NCI-H524 (cell line): ENCODE results near the gene FMN2.

ENCODE experiments used
- DNase-seq, 2 experiments: peaks; one replicate each; lab custom pipeline; 2025; lab: John Stamatoyannopoulos, UW

FMN2 gene

DNA sequence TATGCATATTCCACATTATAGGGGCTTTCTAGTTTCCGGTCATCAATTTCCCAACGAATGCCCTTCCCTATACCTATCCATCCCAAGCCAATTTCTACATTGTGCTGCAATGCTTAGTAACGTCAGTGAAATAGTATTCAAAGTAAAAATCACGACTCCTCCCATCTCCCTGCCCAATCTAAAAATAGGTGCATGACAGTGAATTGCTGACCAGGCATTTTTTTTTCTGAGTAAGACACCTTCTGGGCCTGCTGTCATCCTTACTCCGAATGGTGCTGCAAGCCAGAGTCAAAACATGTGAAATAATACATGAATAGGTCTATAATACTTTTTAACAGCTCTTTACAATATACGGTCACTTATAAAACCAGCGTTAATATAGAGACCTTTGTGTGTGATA lies 400.1 kb downstream of the FMN2 start:
- no peak for DNase-seq

DNA sequence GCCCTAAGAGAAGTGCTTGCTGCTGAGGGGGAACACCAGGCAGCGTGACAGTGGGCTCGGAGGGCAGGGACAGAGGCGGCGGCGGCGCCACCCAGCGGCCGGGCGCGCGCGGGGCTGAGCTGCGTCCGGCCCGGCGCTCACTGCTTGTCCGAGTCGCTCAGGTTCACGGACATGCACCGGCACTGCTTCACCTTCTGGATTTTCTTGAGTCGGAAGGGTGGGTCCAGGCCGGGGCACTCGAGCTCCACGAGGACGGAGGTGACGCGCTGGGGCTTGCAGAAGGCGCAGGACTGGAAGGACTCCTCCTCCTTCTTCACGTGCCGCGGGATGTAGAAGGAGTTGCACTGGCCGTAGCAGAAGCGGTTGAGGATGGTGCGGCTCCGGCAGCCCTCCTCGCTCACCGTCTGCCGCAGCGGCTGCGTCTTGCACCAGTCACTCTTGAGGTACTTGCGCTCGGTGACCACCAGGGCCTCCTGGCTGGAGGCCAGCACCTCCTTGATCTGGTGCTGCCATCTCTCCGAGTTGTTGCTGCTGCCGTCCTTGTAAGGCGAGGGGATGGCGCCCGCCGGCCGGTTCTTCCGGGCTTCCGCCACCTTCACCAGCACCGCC lies 401.3 kb downstream of the FMN2 start:
- DNase-seq = no peak

DNA sequence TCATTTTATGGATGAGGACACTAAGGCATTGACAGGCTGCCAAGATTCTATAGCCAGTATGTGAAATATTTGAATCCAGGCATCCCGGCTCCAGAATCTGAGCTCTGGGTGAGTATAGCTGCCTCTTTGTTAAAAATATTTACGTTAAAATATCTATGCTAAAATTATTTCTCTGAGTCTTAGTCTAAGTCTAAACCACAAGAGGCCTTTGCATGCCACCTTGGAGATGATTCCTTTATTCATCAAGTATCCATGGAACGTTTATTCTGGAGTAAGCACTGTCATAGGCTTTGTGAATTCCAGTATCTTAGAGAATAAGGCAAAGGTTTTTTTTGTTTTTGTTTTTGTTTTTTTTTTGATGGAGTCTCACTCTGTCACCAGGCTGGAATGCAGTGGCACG lies 403.9 kb downstream of the FMN2 start:
- DNase-seq = no peak

DNA sequence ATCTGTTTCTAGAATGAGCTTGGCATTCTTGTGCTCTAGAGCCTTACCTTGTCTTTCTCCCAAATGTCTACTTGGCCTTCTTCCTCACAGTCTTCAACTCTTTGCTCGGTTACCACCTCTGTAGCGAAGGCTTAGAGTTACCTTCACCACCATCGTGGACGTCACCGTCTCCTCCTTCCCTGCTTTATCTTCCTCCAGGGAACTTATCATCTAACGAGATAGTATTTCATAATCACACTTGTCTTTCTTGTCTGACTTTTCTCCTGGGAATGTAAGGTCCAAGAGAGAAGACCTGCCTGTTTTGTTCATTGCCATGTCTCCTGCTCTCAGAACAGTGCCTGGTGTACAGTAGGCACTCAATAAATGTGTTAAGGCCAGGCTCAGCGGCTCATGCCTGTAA lies 404.7 kb downstream of the FMN2 start:
- DNase-seq = no peak

DNA sequence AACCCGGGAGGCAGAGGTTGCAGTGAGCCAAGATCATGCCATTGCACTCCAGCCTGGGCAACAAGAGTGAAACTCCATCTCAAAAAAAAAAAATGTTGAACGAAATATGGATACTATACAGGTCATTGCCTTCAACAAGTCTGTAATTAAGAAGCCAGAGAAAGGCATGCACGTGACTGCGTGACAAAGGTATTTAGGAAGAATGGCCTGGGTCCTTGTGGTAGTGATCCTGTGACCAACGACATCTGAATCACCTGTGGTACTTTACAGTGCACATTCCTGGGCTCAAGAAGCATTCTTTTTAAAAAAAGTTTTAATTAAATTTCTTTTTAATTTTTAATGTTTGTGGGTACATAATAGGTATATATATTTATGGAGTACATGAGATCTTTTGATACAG lies 405.3 kb downstream of the FMN2 start:
- no peak for DNase-seq

DNA sequence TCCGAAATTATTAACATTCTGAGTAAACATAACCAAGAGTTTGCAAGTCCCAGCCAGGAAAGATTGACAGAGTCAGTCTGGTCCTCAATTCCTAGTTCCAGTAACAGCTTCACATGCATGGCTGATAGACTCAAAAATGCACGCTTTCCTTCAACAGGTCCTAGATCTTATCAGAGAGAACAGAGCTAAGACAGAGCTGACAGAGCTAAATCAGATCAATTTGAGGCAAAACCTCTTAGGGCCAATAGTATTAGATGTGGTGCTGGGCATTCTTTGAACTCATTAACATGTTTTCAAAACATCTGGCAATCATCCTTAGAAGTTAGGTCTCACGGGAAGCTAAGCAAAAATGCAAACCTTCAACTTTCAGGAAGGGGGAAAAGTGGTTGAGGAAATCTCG lies 406.2 kb downstream of the FMN2 start:
- DNase-seq = no peak

DNA sequence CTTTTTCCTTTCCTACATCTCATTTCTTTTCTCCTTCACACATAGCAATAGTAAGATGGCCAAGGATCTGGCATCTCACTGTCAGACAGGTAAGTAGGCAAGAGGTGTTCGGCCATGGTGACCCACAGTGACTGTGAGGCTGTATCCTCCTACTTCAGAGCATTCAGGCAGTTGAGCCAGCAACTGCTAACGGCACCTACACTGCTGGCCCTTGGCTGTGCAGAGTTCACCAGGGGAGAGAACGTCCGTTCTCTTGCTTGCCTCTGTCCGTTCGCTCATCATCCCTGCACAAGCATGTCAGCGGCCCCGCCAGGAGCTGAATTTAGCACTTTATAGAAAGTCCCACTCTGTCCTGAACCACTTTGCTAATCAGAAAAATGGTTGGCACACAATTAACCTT lies 406.7 kb downstream of the FMN2 start:
- DNase-seq = no peak

DNA sequence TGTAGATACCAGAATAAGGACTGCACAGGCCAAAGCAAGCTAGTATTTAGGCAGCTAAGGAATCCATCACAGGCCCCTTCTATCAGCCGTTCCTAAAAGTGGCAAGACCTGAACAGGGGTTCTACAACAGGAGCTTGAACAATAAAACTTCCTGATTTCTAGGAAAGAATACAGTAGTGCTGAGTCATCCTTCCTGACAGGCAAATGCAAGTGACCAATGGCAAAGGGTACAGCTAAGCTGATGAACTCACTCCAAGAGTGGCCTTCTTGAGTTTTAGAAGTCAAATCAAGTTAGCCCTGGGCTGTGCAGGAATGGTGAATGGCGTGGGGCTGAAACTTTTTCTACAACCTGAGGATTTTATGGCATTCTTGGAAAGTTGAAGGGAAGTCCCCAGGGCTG lies 407.3 kb downstream of the FMN2 start:
- DNase-seq = no peak

DNA sequence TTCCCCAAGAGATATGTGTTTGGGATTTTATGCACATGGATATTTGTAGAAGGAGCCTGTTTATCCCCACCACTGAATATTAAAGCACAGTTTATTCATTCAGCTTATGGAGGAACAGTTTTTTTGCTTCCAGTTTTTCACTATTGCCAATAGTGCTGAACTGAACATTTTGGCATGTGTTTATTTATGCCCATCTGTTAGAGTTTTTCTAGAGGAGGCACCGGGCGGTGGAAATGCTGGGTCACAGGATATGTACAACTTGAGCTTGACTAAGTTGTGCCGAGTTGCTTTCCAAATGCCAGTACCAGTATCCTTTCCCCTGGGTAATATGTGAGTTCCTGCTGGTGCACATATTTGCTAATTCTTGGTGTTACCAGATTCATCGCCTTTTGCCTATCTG lies 409.0 kb downstream of the FMN2 start:
- DNase-seq = no peak

DNA sequence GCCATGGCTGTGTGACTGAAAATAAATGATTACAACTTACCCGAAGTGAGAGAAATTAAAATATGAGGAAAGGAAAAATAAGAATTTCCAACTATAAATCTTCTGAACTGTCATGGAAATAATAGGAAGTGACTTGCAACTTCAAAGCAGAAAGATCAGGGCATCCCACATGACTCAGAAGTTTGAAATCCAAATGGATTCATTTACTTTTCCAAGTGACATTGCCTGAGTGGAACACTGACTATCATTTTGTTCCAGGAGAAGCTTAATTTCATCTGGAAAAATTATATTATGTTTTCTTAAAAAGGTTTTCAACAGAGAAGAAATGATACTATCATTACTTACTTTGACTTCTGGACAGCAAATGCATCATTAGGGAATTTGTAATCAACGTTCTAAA lies 409.4 kb downstream of the FMN2 start:
- no peak for DNase-seq

DNA sequence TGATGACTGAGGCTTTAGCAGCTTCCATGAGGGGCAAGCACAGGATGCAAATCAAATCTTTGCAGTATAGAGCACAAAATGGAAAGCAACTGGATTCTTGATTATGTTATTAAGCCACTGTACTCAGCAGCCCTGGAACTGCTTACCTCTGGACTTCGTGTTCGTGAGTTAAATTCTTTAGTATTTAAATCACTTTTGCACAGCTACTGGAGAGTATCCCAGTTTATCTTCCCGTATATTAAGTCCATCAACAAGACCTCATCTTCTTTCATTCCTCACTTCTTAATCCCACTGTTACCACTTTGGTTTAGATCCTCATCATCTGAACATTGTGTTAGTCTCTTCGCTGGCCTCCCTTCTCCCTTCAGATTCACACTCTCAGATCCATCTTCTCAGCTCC lies 411.4 kb downstream of the FMN2 start:
- DNase-seq = no peak

DNA sequence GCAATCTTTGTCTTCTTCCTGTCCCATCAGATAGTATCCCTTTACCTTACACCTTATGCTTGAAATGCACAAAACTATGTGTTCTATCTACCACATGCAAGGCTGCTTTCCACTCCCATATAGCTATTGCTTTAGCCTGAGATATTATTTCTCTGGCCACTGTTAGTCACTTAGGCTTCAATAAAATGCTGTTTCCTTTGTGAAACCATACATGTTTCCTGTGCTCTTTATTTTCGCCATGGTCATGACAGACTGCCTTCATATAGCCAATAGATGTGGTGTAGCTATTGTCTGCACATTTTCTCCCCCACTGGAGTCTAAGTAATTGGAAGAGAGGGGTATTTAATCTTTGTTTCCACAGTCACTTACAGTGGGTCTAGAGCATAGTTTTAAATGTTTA lies 411.9 kb downstream of the FMN2 start:
- DNase-seq = no peak

DNA sequence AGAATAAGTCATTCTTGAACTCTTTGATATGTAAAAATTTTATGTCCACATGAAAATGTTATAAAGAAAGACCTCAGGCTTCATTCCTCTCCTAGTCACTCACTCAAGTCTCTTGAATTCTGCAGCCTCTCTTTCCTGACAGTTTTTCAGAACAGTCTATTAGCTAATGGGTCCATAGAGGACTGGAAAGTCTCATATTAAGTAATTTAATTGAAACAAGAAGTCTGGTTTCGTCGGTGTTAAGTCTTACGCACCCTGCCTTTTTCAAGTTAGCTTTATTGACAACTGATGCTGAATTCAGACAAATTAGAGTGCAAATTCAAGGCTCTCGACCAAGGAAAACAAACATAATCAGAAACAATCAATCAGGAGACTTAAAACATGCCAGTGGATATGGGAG lies 414.5 kb downstream of the FMN2 start:
- no peak for DNase-seq

DNA sequence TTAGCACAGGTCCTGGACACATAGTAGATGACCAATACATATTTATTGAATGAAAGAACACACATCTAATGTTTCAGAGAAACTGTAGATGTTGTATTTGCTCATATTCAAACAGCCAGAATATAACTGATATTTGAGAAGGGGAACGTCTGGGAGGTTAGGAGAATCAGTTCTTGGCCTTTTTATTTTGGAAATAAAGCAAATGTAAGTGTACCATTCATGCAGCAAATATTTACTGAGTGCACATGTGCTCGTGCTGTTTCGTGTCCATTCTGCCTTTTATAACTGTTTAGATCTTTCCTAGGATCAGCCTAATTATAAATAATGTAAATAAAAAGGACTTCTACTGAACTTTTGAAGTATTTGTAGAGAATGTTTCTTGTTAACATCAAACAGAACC lies 416.5 kb downstream of the FMN2 start:
- DNase-seq = no peak

DNA sequence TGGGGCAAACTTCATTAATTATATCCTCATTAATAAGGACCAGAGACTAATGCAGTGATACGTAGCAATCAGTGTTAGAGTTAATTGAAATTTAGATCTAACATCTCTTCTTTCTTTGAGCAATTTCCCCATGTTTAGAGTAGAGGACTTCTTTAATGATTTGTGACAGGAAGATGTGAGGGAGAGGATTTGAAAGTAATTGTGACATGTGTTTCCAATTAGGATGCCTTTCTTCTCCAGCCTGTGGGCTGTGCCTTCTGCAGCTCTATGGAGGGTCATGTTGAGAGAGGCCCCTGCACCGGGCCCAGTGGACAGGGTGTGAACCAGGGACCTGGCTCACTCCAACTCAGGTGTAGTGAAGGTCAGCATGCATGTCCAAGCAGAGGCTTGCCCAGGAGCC lies 417.3 kb downstream of the FMN2 start:
- DNase-seq = no peak

DNA sequence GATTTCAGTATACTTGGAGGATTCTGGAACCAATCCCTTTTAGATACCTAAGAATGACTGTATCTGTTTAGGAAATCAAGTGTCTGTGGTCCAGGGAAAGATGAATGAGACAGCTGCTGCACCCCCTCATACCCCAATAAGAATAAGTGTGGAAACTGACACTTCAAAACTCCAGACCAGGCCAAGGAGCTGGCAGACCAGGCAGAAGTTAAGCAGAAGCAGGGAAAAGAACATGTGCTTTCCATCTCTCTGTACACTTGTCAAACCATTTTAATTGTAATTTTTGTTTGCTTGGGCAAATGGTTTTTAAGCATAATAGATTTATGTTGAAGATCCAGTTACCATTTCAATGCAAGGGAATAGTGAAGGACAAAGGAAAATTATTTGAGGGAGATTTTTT lies 420.1 kb downstream of the FMN2 start:
- no peak for DNase-seq

DNA sequence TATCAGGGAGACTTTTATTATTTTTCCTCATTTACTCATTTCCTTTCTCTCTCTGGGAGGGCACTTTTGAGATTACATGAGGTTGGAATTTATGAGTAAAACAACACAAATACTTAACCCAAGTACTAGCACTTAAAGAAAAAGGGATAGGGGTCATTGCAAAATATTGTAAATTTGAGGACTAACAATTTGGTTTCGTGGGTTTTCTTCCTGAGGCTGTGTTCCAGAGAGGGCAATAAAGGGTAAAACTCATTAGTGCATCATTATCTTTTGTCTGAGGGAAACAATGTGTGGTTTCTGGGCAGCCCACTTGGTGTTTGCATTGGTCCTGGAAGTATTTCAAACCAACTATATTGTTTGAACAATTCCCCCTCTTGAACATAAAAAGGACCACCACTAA lies 423.8 kb downstream of the FMN2 start:
- DNase-seq = no peak

DNA sequence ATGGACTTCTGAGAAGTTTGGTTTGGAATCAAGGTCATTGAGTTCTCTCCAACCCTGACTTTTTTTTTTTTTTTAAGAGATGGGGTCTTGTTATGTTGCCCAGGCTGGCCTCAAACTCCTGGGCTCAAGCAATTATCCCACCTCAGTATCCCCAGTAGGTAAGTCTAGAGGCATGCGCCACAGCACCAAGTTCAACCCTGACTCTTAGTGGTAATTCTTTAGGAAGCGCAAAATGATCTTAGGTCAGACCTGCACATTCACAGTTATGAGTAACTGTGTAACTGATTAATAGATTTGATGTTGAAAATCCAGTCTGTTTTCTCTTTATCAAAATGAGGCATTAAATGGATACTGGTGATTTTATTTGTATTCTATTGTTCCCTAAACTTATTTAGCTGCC lies 424.4 kb downstream of the FMN2 start:
- no peak for DNase-seq

DNA sequence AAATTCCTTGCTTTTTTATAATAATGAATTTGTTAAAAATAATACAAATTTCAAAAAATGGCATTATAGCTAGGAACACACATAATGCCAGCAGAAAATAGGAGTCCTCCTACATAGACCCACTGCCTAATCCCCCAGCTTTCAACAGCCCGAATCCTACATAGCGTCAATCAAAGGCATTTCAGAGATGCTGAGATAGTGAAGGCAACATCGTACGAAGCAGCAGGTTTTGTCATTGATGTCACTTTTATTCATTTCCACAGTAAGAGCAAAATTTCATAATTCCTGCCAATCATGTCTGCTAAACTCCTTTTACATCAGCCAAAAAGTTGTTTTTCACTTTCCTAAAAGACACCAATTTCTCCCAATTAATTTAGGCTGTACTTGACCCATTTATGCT lies 426.2 kb downstream of the FMN2 start:
- DNase-seq = no peak

DNA sequence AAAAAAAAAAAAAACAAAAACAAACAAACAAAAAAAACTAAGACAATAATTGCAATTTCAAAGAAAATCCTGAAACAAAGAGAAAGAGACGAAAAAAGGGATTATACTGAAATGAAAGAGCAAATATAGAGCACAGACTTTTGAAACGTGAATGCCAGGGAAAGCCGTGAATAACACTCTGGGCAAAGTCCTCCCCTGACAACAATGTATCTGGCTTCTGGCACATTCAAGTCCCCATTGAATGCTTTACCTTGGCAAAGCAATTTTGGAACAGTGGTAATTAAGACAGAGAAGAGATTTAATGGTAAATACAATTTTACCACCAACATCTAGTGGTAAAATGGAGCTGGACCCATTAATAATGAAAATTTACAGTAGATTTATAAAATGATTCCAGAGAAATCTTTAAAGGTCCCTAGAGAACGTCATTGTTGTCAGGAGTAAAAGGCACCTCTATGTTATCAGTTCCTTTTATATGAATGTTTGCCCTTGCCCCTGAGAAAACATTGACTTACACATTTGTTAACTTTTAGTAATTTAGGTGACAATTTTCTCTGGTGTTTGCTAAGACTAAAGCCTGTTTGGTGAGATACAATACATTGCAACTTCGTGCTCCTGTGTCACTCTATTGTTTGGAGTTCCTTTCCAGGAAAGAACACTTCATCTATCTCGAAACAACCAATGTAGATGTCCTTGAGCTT lies 430.6 kb downstream of the FMN2 start:
- DNase-seq = no peak

DNA sequence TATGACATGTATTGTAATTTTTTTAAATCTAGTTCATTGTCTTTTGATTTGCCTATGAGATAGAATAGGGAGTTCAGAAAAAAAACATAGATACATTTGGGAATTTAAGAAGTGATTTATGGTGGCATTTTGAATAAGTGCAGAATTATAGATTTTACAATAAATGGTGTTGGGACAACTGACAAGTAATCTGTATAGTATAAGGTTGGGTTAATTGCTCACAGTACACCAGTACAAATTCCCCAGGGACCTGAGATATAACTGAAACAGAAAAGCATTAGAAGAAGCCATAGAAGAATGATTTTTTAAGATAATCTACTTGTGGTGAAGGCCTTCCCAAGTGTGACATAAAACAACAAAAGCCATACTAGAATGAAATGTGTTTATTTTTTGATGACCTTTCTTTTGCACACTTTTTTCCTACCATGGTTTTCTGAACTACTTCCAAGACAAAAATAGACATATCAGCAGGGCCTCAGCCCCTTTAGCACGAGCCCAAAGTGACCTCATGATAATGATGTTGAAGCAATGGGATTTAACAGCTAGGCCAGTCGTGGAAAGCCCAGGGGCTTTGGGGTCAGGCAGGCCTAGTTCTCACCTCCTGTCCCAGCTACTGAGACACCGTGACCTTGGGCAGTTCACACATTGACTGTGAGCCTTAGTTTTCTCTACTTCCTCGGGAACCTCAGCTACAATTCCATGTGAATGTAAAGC lies 432.8 kb downstream of the FMN2 start:
- no peak for DNase-seq
